ENCODE data around the gene ANKRD42. TPM values are rescaled to one million over a fixed set of nuclear protein-coding genes. Genes with fewer than 3 reads are reported as not detected.

ANKRD42 gene
- total and polyA plus RNA-seq, 9 of the 15 experiments (the other 6 are each of a cell fraction or from before 2014, with no cell fraction given) = 2.8 to 9.1 (median 6.1) TPM

DNA sequence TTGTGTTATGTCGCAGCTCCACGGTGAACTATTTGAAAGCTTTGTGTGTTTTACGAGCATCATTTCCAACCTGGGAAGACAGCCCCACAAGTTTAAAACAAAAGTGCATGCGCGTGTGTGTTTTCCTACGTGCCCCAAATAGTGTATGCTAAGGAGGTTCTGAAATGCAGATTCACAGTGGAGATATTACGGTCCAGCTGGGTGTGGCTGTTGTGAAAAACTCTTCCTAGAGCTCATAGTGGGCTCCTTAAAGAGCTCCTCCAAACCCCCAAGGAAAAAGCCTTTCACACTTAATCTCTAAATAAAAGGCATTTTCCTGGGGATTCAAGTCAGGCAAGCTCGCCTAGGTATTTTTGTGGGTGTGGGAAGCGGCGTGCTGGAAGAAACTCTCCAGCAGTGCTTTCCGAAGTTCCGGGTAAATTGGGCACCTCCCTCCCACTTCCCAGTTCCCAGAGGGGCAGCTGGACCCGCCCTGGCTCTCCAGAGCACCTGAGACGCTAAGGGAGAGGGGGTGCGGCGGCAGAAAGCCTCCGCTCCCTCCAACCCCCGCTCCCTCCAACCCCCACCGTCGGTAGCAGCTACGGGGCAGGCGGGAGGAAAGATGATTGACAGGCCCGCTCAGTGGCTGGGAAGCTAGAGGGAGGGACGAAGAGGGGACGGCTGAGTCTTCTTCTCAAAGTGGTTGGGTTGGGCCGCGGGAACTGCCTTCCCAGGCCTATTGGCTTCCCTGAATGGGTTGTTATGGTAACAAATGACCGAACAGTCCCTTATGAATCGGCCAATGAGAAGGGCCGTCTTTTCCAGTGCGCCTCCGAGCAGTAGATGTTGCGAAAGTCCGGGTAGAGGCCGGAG lies 37.1 kb upstream of the ANKRD42 start (continued):
- TF ChIP-seq, protein P1, sequence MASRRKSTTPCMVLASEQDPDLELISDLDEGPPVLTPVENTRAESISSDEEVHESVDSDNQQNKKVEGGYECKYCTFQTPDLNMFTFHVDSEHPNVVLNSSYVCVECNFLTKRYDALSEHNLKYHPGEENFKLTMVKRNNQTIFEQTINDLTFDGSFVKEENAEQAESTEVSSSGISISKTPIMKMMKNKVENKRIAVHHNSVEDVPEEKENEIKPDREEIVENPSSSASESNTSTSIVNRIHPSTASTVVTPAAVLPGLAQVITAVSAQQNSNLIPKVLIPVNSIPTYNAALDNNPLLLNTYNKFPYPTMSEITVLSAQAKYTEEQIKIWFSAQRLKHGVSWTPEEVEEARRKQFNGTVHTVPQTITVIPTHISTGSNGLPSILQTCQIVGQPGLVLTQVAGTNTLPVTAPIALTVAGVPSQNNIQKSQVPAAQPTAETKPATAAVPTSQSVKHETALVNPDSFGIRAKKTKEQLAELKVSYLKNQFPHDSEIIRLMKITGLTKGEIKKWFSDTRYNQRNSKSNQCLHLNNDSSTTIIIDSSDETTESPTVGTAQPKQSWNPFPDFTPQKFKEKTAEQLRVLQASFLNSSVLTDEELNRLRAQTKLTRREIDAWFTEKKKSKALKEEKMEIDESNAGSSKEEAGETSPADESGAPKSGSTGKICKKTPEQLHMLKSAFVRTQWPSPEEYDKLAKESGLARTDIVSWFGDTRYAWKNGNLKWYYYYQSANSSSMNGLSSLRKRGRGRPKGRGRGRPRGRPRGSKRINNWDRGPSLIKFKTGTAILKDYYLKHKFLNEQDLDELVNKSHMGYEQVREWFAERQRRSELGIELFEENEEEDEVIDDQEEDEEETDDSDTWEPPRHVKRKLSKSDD (conservative IDR thresholded peaks at IDR 0.05; ENCODE audit: low read length) = no peak
- TF ChIP-seq FOXK1 (CRISPR knock-in tag; IDR thresholded peaks at IDR 0.05; ENCODE audit: borderline replicate concordance) (no peak), CBX3 (IDR thresholded peaks at IDR 0.05; ENCODE audit: borderline replicate concordance in 1 of 2, low read length in 2 of 2) (no peak), ZNF316 (IDR thresholded peaks at IDR 0.05) (no peak), NR2C1 (IDR thresholded peaks at IDR 0.05) (no peak), NR2C1 (tag; IDR thresholded peaks at IDR 0.05) (no peak), MEIS2 (IDR thresholded peaks at IDR 0.05; ENCODE audit: partially characterized antibody) (peak; percentile 85), POLR2AphosphoS5 (IDR thresholded peaks at IDR 0.05; ENCODE audit: control insufficient read depth, insufficient read depth, low read depth, low read length) (no peak), FOXP1 (CRISPR knock-in tag; IDR thresholded peaks at IDR 0.05) (no peak), PCBP1 (IDR thresholded peaks at IDR 0.05; ENCODE audit: low read depth, low read length, poor library complexity, severe bottlenecking) (no peak), TOE1 (IDR thresholded peaks at IDR 0.05; ENCODE audit: borderline replicate concordance) (no peak), TOE1 (CRISPR knock-in tag; IDR thresholded peaks at IDR 0.05; ENCODE audit: borderline replicate concordance, low read depth) (no peak)
- TF ChIP-seq, protein P2, sequence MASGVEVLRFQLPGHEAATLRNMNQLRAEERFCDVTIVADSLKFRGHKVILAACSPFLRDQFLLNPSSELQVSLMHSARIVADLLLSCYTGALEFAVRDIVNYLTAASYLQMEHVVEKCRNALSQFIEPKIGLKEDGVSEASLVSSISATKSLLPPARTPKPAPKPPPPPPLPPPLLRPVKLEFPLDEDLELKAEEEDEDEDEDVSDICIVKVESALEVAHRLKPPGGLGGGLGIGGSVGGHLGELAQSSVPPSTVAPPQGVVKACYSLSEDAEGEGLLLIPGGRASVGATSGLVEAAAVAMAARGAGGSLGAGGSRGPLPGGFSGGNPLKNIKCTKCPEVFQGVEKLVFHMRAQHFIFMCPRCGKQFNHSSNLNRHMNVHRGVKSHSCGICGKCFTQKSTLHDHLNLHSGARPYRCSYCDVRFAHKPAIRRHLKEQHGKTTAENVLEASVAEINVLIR (CRISPR knock-in tag; IDR thresholded peaks at IDR 0.05) = no peak
- TF ChIP-seq, protein P3, sequence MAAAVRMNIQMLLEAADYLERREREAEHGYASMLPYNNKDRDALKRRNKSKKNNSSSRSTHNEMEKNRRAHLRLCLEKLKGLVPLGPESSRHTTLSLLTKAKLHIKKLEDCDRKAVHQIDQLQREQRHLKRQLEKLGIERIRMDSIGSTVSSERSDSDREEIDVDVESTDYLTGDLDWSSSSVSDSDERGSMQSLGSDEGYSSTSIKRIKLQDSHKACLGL (CRISPR knock-in tag; IDR thresholded peaks at IDR 0.05; ENCODE audit: borderline replicate concordance, poor library complexity, severe bottlenecking) = peak; percentile 26
- TF ChIP-seq, protein P4, sequence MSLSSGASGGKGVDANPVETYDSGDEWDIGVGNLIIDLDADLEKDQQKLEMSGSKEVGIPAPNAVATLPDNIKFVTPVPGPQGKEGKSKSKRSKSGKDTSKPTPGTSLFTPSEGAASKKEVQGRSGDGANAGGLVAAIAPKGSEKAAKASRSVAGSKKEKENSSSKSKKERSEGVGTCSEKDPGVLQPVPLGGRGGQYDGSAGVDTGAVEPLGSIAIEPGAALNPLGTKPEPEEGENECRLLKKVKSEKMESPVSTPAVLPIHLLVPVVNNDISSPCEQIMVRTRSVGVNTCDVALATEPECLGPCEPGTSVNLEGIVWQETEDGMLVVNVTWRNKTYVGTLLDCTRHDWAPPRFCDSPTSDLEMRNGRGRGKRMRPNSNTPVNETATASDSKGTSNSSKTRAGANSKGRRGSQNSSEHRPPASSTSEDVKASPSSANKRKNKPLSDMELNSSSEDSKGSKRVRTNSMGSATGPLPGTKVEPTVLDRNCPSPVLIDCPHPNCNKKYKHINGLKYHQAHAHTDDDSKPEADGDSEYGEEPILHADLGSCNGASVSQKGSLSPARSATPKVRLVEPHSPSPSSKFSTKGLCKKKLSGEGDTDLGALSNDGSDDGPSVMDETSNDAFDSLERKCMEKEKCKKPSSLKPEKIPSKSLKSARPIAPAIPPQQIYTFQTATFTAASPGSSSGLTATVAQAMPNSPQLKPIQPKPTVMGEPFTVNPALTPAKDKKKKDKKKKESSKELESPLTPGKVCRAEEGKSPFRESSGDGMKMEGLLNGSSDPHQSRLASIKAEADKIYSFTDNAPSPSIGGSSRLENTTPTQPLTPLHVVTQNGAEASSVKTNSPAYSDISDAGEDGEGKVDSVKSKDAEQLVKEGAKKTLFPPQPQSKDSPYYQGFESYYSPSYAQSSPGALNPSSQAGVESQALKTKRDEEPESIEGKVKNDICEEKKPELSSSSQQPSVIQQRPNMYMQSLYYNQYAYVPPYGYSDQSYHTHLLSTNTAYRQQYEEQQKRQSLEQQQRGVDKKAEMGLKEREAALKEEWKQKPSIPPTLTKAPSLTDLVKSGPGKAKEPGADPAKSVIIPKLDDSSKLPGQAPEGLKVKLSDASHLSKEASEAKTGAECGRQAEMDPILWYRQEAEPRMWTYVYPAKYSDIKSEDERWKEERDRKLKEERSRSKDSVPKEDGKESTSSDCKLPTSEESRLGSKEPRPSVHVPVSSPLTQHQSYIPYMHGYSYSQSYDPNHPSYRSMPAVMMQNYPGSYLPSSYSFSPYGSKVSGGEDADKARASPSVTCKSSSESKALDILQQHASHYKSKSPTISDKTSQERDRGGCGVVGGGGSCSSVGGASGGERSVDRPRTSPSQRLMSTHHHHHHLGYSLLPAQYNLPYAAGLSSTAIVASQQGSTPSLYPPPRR (CRISPR knock-in tag; IDR thresholded peaks at IDR 0.05; ENCODE audit: borderline replicate concordance) = no peak
- TF ChIP-seq, protein P5, sequence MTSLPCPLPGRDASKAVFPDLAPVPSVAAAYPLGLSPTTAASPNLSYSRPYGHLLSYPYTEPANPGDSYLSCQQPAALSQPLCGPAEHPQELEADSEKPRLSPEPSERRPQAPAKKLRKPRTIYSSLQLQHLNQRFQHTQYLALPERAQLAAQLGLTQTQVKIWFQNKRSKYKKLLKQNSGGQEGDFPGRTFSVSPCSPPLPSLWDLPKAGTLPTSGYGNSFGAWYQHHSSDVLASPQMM (CRISPR knock-in tag; IDR thresholded peaks at IDR 0.05) = no peak
